Stimulated activated CD4-positive, alpha-beta T cell treated with anti-CD3 and anti-CD28 coated beads, TNF-alpha, amount 100 ng/mL, for 24 hours (primary cell): Measurements from ENCODE around the gene MUSTN1.

ENCODE experiments used
- DNase-seq, 3 experiments: peaks; one replicate each; pipeline ENCODE4 v3.0.0-alpha.2; 2020; ENCODE audit warnings: low read depth in 3 of 3

The MUSTN1 gene

DNA sequence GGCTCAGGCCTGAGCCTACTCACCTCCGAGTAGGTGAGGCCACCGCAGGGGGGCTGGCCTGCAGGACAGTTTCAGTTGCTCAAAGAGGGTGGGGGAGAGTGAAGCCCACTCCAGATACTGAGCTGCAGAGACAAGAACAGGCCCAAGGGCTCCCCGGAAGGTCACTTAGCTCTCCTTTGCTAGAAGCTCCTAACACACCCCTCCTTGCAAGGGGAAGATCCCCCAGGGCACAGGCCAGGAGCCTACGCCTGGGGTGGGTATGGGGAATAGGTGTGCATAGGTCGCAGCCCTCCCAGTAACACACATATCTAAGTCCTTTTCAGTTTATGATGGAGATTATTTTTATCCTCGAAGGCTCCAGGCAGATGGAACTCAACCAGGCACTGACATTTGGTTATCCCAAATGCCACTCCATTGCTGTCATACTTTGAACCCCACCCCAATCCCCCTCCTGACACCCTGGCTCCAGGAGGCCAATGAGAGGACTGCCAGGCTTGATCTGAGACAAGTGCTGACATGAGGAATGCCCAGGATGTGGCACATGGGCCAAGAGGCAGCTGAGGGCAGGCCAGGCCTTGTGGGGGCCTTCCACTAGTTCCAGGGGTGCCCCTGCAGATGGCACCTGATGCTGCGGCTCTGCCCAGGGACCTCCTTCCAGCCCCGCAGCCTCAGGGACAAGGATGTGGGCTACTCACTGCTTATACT, 1.1 kb upstream of the MUSTN1 start:
- no peak for DNase-seq

- no peak for DNase-seq
These were observed 1.6 kb downstream of the MUSTN1 start for GRCh38 chr3:52833202-52833601.

GRCh38 chr3:52831500-52832301, 3.1 kb downstream of the MUSTN1 start:
- DNase-seq = no peak

GRCh38 chr3:52830535-52831258, 4.1 kb downstream of the MUSTN1 start, which contains the start of gene ITIH4:
Gene ITIH4, minus strand, starts transcription at chr3:52830672. Its CDS starts 30 bp downstream, at chr3:52830642.
- DNase-seq = no peak

DNA sequence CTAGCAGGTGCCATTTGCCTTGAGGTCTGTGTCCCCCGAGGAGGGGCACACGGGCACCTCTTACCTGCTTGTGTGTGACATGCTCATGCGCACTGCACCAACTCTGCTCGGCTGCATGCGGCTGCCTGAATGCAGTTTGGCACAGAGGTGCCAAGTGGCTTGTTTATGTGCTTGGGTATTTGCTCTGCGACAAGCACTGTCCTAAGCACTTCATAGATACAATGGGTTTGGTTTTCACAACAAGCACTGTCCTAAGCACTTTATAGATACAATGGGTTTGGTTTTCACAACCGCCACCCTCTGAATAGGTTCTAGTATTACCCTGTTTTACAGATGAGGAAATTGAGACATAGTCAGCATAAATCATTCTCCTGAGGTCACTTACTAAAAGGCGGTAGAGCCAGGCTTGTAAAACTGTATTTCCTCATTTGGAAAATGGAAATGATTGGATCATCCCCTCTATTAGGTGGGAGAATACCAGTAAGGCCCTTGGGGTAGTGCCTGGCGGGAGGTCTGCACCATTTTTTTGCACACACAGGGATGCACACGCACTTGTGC, 4.8 kb downstream of the MUSTN1 start:
- no peak for DNase-seq

DNA sequence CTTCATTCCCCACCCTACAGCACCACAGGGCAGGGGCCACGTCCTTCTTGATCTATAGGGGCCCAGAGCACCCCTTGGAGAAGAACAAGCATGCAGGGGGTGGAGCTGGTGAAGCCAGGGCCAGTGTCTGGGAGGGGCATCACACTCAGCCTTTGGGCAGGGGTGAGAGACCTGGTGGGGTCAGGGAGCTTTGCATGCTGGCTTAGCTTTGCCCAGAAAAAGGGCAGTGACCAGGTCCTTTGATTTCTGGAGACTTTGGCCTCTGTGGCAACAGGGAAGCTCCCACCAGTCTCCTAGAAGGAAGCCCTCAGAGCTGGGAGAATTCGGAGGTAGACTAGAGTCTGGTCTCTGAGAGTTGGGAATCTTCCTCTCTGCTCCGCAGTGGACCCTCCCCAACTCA, 5.3 kb downstream of the MUSTN1 start:
- DNase-seq = no peak

DNA sequence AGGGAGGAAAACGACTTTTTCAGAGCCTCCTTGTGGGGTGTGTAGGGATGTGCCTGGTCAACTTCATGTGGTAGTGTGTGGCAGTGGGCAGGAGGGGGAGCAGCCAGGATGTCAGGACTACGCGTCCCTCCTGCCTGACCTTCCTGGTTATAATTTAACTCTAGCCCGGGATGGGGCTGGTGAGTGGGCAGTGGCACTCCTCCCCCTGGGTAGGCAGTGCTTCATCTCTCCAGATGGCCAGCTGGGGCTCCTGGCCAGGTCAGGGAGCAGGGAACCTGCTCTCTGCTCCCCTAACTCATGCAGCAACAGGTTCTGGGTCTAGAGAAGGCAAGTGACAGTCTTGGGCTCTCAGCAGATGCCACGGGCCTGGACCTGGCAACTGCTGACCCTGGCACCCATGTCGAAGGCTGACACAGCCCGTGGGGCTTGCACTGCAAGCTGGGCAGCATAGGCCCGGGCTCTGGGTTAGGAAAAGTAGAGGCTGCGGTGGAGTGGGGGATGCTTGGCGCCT, 6.9 kb downstream of the MUSTN1 start:
- no peak for DNase-seq

GRCh38 chr3:52827441-52827840, 7.4 kb downstream of the MUSTN1 start:
- no peak for DNase-seq

DNA sequence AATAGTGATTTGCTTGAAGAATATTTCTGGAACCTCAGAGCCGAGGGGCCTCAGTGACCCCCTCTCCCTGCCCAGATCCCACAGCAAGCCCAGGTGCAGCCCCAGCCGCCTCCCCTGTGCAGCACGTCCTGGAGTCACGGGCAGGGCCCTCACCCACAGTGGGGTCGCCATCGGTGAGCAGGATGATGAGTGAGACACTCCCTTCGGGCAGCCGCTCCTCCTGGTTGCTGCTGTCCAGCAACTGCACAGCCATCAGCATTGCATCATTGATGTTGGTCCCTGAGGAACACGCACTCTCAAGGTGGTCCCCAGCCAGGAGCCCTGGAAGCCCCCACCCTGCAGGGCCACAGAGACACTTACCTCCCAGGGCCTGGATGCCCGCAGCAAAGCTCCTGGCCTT, 10.8 kb downstream of the MUSTN1 start:
- no peak for DNase-seq

DNA sequence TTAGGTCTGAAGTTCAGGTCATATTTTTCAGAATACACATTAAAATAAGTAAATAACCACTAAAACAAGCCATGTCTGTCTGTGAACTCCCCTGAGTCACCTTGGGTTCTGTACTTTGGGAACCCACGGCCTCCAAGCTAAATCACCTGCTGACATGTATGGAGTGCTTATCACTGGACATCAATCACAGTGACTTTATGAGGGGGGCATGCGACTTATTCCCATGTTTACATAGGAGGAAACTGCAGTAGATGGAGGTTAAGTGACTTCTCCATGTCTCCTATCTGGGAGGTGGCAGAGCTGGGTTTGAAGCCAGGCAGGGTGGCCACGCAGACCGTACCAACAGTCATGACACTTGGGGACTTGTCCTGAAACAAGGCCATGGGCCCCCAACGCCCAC, 12.5 kb downstream of the MUSTN1 start:
- no peak for DNase-seq

GRCh38 chr3:52820736-52821135, 14.1 kb downstream of the MUSTN1 start:
- peak in 1 of 3 experiments; percentile 12 for DNase-seq

DNA sequence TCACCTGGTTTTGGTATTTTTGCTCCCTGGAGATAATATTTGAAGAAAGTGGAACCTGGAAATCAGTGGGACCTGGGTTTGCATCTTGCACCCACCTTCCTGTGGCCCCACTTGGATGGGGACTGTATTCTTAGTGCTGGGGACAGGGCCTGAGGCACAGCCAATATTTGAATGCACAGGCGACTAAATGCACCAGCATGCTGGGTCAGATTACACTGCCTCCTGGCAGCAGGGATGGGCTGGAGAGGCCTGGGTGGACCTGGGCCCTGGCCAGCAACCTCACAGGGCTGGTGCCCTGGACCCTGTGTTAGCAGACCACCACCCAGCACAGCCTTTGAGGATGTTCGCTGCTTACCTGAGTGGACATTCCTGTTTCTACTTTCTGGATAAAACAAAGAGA, 14.9 kb downstream of the MUSTN1 start:
- DNase-seq = no peak

DNA sequence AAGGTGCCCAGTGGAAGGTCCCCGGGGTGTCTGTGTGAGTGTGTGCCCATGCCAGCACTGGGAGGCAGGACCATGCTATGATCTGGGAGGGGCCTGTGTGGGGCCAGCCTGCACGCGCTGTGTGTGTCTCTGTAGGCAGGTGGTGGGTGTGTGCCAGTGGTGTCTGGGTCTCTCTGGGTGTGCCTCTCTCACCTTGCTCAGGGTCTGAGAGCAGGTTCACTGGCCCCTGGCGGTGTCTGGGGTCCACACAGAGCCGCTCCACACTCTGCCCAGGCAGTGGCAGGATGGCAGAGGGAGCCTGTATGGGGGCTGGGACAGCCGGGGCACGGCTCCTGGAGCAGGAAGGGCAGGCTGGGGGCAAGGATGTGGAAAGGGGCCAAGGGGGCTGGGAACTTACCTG, 17.0 kb downstream of the MUSTN1 start:
- no peak for DNase-seq

DNA sequence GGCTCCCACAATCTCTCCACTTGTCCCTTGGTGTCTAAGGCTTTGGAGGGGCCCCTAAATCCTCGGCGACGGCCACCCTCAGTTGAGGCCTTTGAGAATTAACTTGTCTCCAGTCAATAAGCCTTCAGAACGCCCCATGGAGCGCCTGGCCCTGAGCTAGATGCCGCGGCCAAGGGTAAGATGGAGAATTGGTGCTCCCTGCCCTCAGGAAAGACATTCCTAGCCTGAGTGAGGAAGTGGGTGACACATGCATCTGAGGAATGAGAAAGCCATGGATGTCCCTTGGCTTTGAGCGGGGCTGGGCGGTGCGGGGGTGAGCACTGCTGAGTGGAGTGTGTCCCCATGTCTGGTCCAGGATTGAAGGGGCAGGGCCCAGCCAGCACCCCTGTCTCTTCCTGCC, 17.6 kb downstream of the MUSTN1 start:
- no peak for DNase-seq

- DNase-seq = no peak
These were observed 18.2 kb downstream of the MUSTN1 start for GRCh38 chr3:52816654-52817053.

GRCh38 chr3:52816199-52816598, 18.6 kb downstream of the MUSTN1 start:
- DNase-seq = no peak

- no peak for DNase-seq
These were observed 21.0 kb downstream of the MUSTN1 start for GRCh38 chr3:52813810-52814209.

DNA sequence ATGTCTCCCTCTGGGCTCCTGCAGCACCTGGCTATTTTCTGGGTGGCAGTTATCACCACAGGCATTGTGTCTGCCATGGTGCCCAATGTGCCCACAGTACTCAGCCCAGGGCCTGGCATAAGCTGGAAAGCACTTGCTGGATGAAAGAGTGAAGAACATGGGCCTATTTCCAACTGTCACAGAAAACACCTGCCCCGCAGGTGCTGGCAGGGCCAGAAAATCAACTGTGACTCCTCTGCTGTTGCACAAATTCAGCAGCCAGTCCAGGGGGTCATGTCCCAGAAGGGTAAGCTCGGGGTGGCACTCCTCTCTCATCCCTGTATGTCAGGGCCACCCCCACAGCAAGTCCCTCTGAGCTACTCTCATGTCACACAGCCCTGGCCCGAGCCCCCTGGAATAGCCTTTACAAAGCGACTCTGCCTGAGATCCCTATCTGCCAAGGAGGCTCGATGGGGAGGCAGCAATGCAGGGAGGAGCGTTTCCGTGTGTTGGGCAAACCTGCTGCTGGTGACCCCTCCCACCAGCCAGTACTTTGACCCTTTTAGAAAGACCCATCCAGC, 23.3 kb downstream of the MUSTN1 start:
- no peak for DNase-seq

GRCh38 chr3:52810923-52811322, 23.9 kb downstream of the MUSTN1 start:
- DNase-seq = no peak

DNA sequence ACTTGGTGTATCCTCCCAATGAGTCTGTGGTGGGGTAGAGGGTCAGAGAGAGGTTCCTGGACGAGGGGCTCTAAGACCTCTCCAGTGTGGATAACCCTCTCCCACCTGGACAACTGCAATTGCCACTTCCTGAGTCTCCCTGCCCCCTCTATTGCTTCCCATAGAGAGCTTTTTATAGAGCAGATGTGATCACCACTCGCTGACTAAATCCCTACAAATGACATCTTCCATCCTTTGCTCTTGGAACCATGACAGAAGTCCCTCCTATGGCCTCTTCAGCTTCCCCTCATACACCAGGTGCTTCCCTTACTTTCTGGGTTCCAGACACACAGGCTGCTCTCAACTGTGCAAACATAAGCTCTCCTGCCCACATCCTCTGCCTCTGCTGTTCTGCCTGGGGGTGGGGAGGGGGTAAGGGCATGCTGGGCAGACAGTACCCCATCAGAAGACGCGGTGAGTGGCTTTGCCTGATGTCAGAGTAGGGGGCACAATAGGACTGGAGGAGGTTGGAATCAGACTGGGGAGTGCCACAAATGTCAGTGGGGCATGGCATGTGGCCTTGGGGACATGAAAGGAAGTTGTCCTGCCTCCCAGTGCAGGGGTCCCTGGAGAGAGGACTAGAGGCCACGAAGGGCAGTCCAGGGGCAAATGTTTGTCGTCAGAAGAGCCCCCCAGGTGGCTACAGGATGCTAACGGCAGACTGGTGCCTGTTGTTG, 25.0 kb downstream of the MUSTN1 start:
- no peak for DNase-seq

DNA sequence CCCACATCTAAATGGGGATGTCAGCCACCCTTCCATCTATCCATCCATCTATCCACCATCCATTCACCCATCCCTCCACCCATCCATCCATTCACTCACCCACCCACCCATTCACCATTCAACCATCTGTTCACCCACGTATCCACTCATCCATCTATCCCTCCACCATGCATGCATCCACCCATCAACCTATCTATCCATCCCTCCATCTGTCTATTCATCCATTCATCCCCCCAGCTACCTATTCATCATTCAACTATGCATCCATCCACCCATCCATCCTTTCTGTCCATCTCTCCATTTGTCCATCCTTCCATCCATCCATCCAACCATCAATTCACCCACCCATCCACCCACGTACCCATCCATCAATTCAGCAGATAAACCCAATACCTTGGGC, 25.7 kb downstream of the MUSTN1 start:
- DNase-seq = no peak
